Lung (tissue), 12 donors: ENCODE results near the gene IL24. TPM values are rescaled to one million over a fixed set of nuclear protein-coding genes. Genes with fewer than 3 reads are reported as not detected.

ENCODE experiments used
- ATAC-seq: fragments of 200-7000 bp; cut with Tn5 transposase; one replicate; pipeline ENCODE4 v1.9.1; 2020; ENCODE audit warnings: moderate number of reproducible peaks; ENCODE audit not compliant: insufficient read depth, low FRiP score
- DNase-seq, 3 donors: peaks; one replicate each; pipeline ENCODE4 v3.0.0-alpha.2; 2013 to 2017
- H3K27ac ChIP-seq, 2 donors: one replicate each; pipeline ENCODE4 v1.5.1; 2013; ENCODE audit warnings: mild to moderate bottlenecking in 2 of 2, moderate library complexity in 2 of 2, control low read depth in 1 of 2, inconsistent platforms in 1 of 2, low read depth in 1 of 2, low read length in 1 of 2
- H3K27me3 ChIP-seq, 3 donors: one replicate each; pipeline ENCODE4 v1.5.1; 2013; ENCODE audit warnings: low read length in 2 of 3; ENCODE audit not compliant: control insufficient read depth in 3 of 3, insufficient read depth in 3 of 3
- H3K36me3 ChIP-seq, 4 donors: one replicate each; pipeline ENCODE4 v1.5.1; 2013; ENCODE audit warnings: low read length in 4 of 4, mild to moderate bottlenecking in 1 of 4, moderate library complexity in 1 of 4; ENCODE audit not compliant: control insufficient read depth in 4 of 4, insufficient read depth in 4 of 4
- H3K4me1 ChIP-seq, 5 donors: one replicate each; pipeline ENCODE4 v1.5.1; 2013; ENCODE audit warnings: low read length in 5 of 5, mild to moderate bottlenecking in 2 of 5, moderate library complexity in 1 of 5; ENCODE audit not compliant: control insufficient read depth in 5 of 5, insufficient read depth in 5 of 5
- H3K4me3 ChIP-seq: one replicate; pipeline ENCODE4 v1.5.1; 2013; ENCODE audit warnings: mild to moderate bottlenecking, control low read depth, moderate library complexity
- H3K9ac ChIP-seq, 2 donors: one replicate each; pipeline ENCODE4 v1.5.1; 2013; ENCODE audit warnings: low read length in 2 of 2, control low read depth in 1 of 2; ENCODE audit not compliant: insufficient read depth in 1 of 2
- H3K9me3 ChIP-seq, 4 donors: one replicate each; pipeline ENCODE4 v1.5.1; 2013; ENCODE audit warnings: low read length in 3 of 4, mild to moderate bottlenecking in 1 of 4, moderate library complexity in 1 of 4; ENCODE audit not compliant: control insufficient read depth in 4 of 4, insufficient read depth in 3 of 4
- CTCF ChIP-seq: IDR thresholded peaks from 2 replicates; pipeline ENCODE4 v1.5.1; 2012; ENCODE audit warnings: mild to moderate bottlenecking; ENCODE audit errors: control extremely low read depth, extremely low read depth
- WGBS, 2 donors: extraction: QIAGEN DNeasy Blood & Tissue Kit; methylation state at CpG; one replicate each; pipeline ENCODE4 v1.1.7; 2013; 5-methylcytosine and 5-hydroxymethylcytosine counted together
- polyA plus RNA-seq, 2 donors: library from polyadenylated mRNA; stranded (reverse); fragments of 200-250 nt; gene quantifications; one replicate each; pipeline ENCODE4 v1.2.1, GENCODE V29; 2013
- total RNA-seq, 2 donors: library from RNA; depleted of rRNA in 1 of 2; stranded (reverse); fragments of >200 nt in 1 of 2; gene quantifications; one replicate each; pipeline ENCODE4 v1.2.1, GENCODE V29; 2014 to 2021
- donor health status: control.
- donor health status: control.
- donor health status: Bipolar disorder and iron deficiency.
- donor health status: healthy.
- donor health status: DM: yes; HTN: yes; CAD: no.

Gene IL24
- total and polyA plus RNA-seq, 4 donors, result 0.67 to 8.7 TPM; not detected in 2

GRCh38 chr1:206930210-206930798 is 33.1 kb downstream of the IL24 start:
- no peak for ATAC-seq
- WGBS, 2 donors, result 48 to 58% methylated on average over 17 of the region's 17 CpGs

DNA sequence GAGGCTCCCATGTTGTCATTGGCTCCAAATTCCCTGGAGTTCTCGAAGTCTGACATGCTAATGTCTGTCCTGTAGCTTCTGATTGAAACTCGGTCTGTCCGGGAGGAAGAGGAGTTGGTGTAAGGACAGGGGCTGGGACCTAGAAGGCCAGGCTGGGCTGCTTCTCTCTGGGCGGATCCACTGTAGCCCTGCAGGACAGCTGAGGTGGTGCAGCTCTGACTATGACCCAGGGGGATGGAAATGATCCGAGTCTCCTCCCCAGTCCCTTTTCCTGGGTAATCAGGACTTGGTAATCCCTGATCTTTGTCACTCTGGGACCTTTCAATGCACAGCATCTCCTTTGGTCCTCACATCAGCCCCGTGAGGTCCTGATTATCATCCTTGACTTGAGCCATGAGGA is 34.5 kb downstream of the IL24 start:
- Histone ChIP-seq H3K4me1 (no peaks in the 10 kb centered on the region), H3K9me3 (no peaks in the 10 kb centered on the region), H3K27ac (no peak overlapping the region), H3K4me3 (no peak overlapping the region), H3K36me3 (peaks cover 0 to 4% (median 0%) of the 10 kb centered on the region in 4 donors), H3K27me3 (no peaks in the 10 kb centered on the region), H3K9ac (no peak overlapping the region)
- DNase-seq (no peak), ATAC-seq (no peak)
- whole genome bisulfite sequencing, 2 donors, result 92% methylated on average over 6 of the region's 6 CpGs
- no peak for TF ChIP-seq CTCF

More at GRCh38 chr1:206930210-206930798, 33.1 kb downstream of the IL24 start:
- H3K27ac ChIP-seq, result no peak overlapping the region
- H3K9ac ChIP-seq, result no peak overlapping the region
- no peaks in the 10 kb centered on the region for H3K4me1 ChIP-seq
- no peak for DNase-seq
- H3K36me3 ChIP-seq, result peaks cover 0 to 4% (median 0%) of the 10 kb centered on the region in 4 donors
- no peak overlapping the region for H3K4me3 ChIP-seq
- TF ChIP-seq CTCF, result no peak
- H3K9me3 ChIP-seq, result no peaks in the 10 kb centered on the region
- no peaks in the 10 kb centered on the region for H3K27me3 ChIP-seq

- no peaks in the 10 kb centered on the region for H3K9me3 ChIP-seq
- no peak overlapping the region for H3K9ac ChIP-seq
- peaks cover 0 to 4% (median 0%) of the 10 kb centered on the region in 4 donors for H3K36me3 ChIP-seq
- no peak overlapping the region for H3K27ac ChIP-seq
- no peaks in the 10 kb centered on the region for H3K4me1 ChIP-seq
- DNase-seq (no peak), ATAC-seq (no peak)
- WGBS, 2 donors, result 67 to 90% methylated on average over 8 of the region's 8 CpGs
- no peak for TF ChIP-seq CTCF
- no peak overlapping the region for H3K4me3 ChIP-seq
- H3K27me3 ChIP-seq, result no peaks in the 10 kb centered on the region
Observed at GRCh38 chr1:206932177-206932576, 34.9 kb downstream of the IL24 start.
